OCI-LY7 (cell line): ENCODE results near the gene CDK2AP2. TPM values are rescaled to one million over a fixed set of nuclear protein-coding genes. Genes with fewer than 3 reads are reported as not detected.

Source experiments
- BruUV-seq: library from RNA; stranded (reverse); fragments of 400-500 nt; replicated peaks from 2 replicates; lab custom pipeline; 2021; lab: Mats Ljungman, UMichigan
- CTCF ChIA-PET: fragments of 300-600 bp; sonication (Branson Sonifier 250); formaldehyde crosslinking; loops from one replicate; lab custom pipeline; 2022; ENCODE audit warnings: antibody characterized with exemption; ENCODE audit not compliant: unreplicated experiment; lab: Charles Lee
- POLR2A ChIA-PET: fragments of 300-600 bp; sonication (Branson Sonifier 250); formaldehyde crosslinking; loops from one replicate; lab custom pipeline; 2022; ENCODE audit warnings: antibody characterized with exemption; lab: Charles Lee
- DNase-seq: peaks from one replicate; pipeline ENCODE4 v3.0.0-alpha.2; 2015; ENCODE audit warnings: low spot score
- H2AFZ ChIP-seq: fragments of 200-600 bp; sonication (generic), shearing (Covaris generic); 2 replicates; pipeline ENCODE4 v1.6.1; 2014; ENCODE audit warnings: mild to moderate bottlenecking, antibody characterized with exemption, low read length, moderate library complexity
- H3K27ac ChIP-seq: fragments of 200-600 bp; sonication (generic); 2 replicates; pipeline ENCODE4 v1.5.1; 2014; ENCODE audit warnings: mixed run types, low read depth, mild to moderate bottlenecking, moderate library complexity, low read length, inconsistent platforms; ENCODE audit not compliant: poor library complexity, severe bottlenecking
- H3K36me3 ChIP-seq: fragments of 200-600 bp; sonication (generic); 2 replicates; pipeline ENCODE4 v1.6.1; 2014; ENCODE audit warnings: mild to moderate bottlenecking, antibody characterized with exemption, low read length, moderate library complexity, mixed read lengths; ENCODE audit not compliant: insufficient read depth
- H3K4me1 ChIP-seq: fragments of 200-600 bp; sonication (generic); 2 replicates; pipeline ENCODE4 v1.5.1; 2014; ENCODE audit warnings: mild to moderate bottlenecking, low read length; ENCODE audit not compliant: insufficient read depth, poor library complexity, severe bottlenecking
- H3K4me2 ChIP-seq: fragments of 200-600 bp; sonication (generic); 2 replicates; pipeline ENCODE4 v1.6.1; 2014; ENCODE audit warnings: mild to moderate bottlenecking, low read length
- H3K4me3 ChIP-seq: fragments of 200-600 bp; sonication (generic); 2 replicates; pipeline ENCODE4 v1.5.1; 2014; ENCODE audit warnings: mild to moderate bottlenecking, low read depth, low read length; ENCODE audit not compliant: poor library complexity, severe bottlenecking
- H3K79me2 ChIP-seq: fragments of 200-600 bp; sonication (generic); 2 replicates; pipeline ENCODE4 v1.6.1; 2016; ENCODE audit warnings: low read depth, mild to moderate bottlenecking, low read length, moderate library complexity, mixed read lengths; ENCODE audit not compliant: insufficient read depth
- H3K9me2 ChIP-seq: fragments of 200-600 bp; sonication (generic); 2 replicates; pipeline ENCODE4 v1.6.1; 2016; ENCODE audit warnings: mild to moderate bottlenecking, low read length, mixed read lengths; ENCODE audit not compliant: insufficient read depth
- H3K9me3 ChIP-seq: fragments of 200-600 bp; sonication (generic); 2 replicates; pipeline ENCODE4 v1.6.1; 2014; ENCODE audit warnings: mild to moderate bottlenecking, mixed run types, low read length, mixed read lengths
- H4K20me1 ChIP-seq: fragments of 200-600 bp; sonication (generic); 2 replicates; pipeline ENCODE4 v1.6.1; 2014; ENCODE audit warnings: mild to moderate bottlenecking, antibody characterized with exemption, low read length, moderate library complexity, mixed read lengths; ENCODE audit not compliant: insufficient read depth
- EZH2phosphoT487 ChIP-seq: fragments of 200-600 bp; sonication (generic); IDR thresholded peaks from 2 replicates; pipeline ENCODE4 v1.6.1; 2018; ENCODE audit warnings: low read depth, borderline replicate concordance, mild to moderate bottlenecking, mixed run types, antibody characterized with exemption, low read length, moderate library complexity, mixed read lengths
- intact Hi-C: fragments of 100-400 bp; cut with micrococcal nuclease; formaldehyde crosslinking; loops from one replicate; pipeline ENCODE4 v1.10.0; 2022; ENCODE audit not compliant: unreplicated experiment
- total RNA-seq, 2 experiments: library from RNA; depleted of rRNA in 1 of 2; stranded (reverse); fragments of >200 nt in 1 of 2; shearing (Covaris generic) in 1 of 2; gene quantifications; 2 replicates each; pipeline ENCODE4 v1.2.3, GENCODE V29; 2014 to 2022
- TF ChIP-seq, protein P1 (sequence below): fragments of 200-600 bp; sonication (generic); conservative IDR thresholded peaks from 2 replicates; pipeline ENCODE4 v1.5.1; 2014; ENCODE audit warnings: mild to moderate bottlenecking, antibody characterized with exemption, low read length, moderate library complexity, mixed read lengths

The CDK2AP2 gene
- total RNA-seq, 2 experiments from 2014 or later = 71.5 to 90.2 TPM

GRCh38 chr11:67483831-67484665 is 23.9 kb downstream of the CDK2AP2 start:
- peak; percentile 60 for DNase-seq
- H2AFZ ChIP-seq = no peak overlapping the region; the same call in 1 of the 2 replicates
- H3K4me1 ChIP-seq = peaks cover 44% of the 10 kb centered on the region
- H3K9me2 ChIP-seq = no peaks in the 10 kb centered on the region
- intact Hi-C loops = loop anchor here (1.0 to 5.0 kb wide), 5 partner anchors 23 to 132 kb away; partner anchors contain the start of genes CORO1B, POLD4 and RAD9A
- H3K4me2 ChIP-seq = peak overlapping the region; percentile 95
- no TSS peak for BruUV-seq
- ChIA-PET POLR2A (interaction anchor here (0.5 to 1.4 kb wide), 9 partner anchors 13 to 780 kb away, joined by 3 to 7 read pairs (median 3); partner anchors contain the start of genes PPP1CA, PTPRCAP and TBC1D10C), CTCF (interaction anchor here (1.4 kb wide), 1 partner anchor 44 kb away, joined by 3 read pairs; no protein-coding TSS in a partner anchor)
- H3K9me3 ChIP-seq = no peaks in the 10 kb centered on the region
- peaks cover 28% of the 10 kb centered on the region; the same call in 1 of the 2 replicates for H3K79me2 ChIP-seq
- H4K20me1 ChIP-seq = no peaks in the 10 kb centered on the region
- H3K27ac ChIP-seq = peak overlapping the region; percentile 87
- peaks cover 20% of the 10 kb centered on the region for H3K36me3 ChIP-seq
- H3K4me3 ChIP-seq = peak overlapping the region; percentile 71
- TF ChIP-seq EZH2phosphoT487 = no peak
- TF ChIP-seq, protein P1, sequence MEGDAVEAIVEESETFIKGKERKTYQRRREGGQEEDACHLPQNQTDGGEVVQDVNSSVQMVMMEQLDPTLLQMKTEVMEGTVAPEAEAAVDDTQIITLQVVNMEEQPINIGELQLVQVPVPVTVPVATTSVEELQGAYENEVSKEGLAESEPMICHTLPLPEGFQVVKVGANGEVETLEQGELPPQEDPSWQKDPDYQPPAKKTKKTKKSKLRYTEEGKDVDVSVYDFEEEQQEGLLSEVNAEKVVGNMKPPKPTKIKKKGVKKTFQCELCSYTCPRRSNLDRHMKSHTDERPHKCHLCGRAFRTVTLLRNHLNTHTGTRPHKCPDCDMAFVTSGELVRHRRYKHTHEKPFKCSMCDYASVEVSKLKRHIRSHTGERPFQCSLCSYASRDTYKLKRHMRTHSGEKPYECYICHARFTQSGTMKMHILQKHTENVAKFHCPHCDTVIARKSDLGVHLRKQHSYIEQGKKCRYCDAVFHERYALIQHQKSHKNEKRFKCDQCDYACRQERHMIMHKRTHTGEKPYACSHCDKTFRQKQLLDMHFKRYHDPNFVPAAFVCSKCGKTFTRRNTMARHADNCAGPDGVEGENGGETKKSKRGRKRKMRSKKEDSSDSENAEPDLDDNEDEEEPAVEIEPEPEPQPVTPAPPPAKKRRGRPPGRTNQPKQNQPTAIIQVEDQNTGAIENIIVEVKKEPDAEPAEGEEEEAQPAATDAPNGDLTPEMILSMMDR = no peak

DNA sequence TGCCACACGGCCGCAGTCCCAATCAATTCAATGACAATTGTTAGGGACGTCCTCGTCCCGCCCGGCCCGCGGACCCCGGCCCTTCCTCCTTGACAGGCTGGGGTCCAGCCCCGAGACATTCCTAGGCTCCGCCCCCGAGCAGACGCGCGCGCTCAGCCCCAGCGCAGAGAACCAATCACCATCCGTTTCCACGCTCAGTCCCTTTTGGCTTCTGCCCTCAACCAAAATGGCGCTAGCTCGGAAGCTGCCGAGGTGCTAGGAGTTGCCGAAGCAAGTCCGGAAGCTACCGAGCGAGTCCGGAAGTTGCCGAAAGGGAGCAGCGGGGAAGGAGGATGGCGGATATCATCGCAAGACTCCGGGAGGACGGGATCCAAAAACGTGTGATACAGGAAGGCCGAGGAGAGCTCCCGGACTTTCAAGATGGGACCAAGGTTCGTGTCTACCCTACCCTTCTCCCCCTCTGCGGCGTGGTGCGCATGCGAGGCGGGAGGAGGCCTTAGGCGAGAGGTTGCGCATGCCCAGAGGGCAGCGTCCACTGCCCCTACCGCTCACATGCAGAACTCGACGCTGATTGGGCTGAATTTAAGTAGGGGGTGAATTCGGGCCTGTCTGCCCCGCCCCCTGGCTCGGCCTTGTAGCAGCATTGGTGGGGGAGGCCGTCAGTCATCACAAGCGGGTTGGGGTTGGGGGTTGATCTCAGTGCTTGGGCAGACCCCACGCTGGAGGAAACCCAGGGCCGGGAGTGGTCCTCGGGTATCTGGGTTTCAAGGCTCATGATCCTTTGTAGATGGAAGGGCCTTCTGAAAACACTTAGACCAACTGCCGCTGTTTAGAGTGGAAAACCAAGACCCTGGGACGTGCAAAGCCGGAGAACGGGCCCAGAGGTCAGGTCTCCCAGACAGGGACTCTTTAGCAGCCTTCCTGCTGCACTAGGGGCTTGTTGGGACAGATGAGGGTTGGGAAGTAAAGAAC is 24.8 kb downstream of the CDK2AP2 start, which contains the start of gene AIP:
Gene AIP (plus strand): TSS at position 200 of the 972 bp plus-strand sequence. CDS start 133 bp downstream, at position 333.
- BruUV-seq = no TSS peak
- intact Hi-C loops = loop anchor here (5.0 kb wide), 1 partner anchor 131 kb away; the partner anchor contains the start of gene POLD4
- peaks cover 44% of the 10 kb centered on the region for H3K4me1 ChIP-seq
- no peaks in the 10 kb centered on the region for H4K20me1 ChIP-seq
- H3K36me3 ChIP-seq = peaks cover 11% of the 10 kb centered on the region
- H3K4me2 ChIP-seq = peak within 1 kb of the TSS; percentile 95
- no peaks in the 10 kb centered on the region for H3K9me2 ChIP-seq
- TF ChIP-seq EZH2phosphoT487 = no peak
- TF ChIP-seq, protein P1 = no peak
- no peaks in the 10 kb centered on the region for H3K9me3 ChIP-seq
- peak; percentile 99 for DNase-seq
- H3K79me2 ChIP-seq = peaks cover 28% of the 10 kb centered on the region; the same call in 1 of the 2 replicates
- H3K27ac ChIP-seq = peak within 1 kb of the TSS; percentile 87
- POLR2A ChIA-PET = interaction anchor here (0.5 to 1.8 kb wide), 7 partner anchors 12 to 237 kb away, joined by 3 to 6 read pairs (median 3); partner anchors contain the start of genes PTPRCAP and TBC1D10C
- H3K4me3 ChIP-seq = peak within 1 kb of the TSS; percentile 71
- CTCF ChIA-PET = interaction anchor here (1.0 kb wide), 1 partner anchor 96 kb away, joined by 5 read pairs; no protein-coding TSS in a partner anchor
- H2AFZ ChIP-seq = peak within 1 kb of the TSS; percentile 71
